Heart left ventricle (tissue), 13 donors: Measurements from ENCODE around the gene DIRAS1.

Experiments
- CTCF ChIP-seq, 12 donors: fragments of 200-600 bp; sonication (generic) in 4 of 12; IDR thresholded peaks; one replicate each; pipeline versions ENCODE4 v1.5.0 to v1.8.0; 2018 to 2022; ENCODE audit warnings: antibody characterized with exemption in 12 of 12, mild to moderate bottlenecking in 5 of 12
- POLR2A ChIP-seq, 2 donors: fragments of 450-650 bp; IDR thresholded peaks; one replicate each; pipeline ENCODE4 v1.6.1; 2017; ENCODE audit warnings: antibody characterized with exemption in 2 of 2, mild to moderate bottlenecking in 2 of 2, moderate library complexity in 2 of 2
- donor health status: ischemic (EF 13 %, LVEDD 7.1; RV severe dilation, severe dysfunction).
- donor health status: DM: no; HTN: yes; CAD: no.
- donor health status: DM: no; HTN: no; CAD: no.
- donor health status: ischemic (EF 25% LVEDD 6.9; RV normal size, moderate dysfunction).
- donor health status: ischemic (EF 25% LVEDD 5.7; RV mildly dilated, moderate dysfunction).
- donor health status: ischemic (EF 35%, LVEDD 5.7; RV mildly dilated, moderate dysfunction).
- donor health status: nonischemic (EF 11% LVEDD 7.7; RV severe dilation, severe dysfunction).
- donor health status: DM: yes; HTN: yes; CAD: no.
- donor health status: PGD.
- donor health status: ischemic (EF 29% LVEDD 5.4; RV normal size, mild dysfunction).
- donor health status: nonischemic (EF 23%, LVEDD 6.1; RV moderate dilation, normal function).

DNA sequence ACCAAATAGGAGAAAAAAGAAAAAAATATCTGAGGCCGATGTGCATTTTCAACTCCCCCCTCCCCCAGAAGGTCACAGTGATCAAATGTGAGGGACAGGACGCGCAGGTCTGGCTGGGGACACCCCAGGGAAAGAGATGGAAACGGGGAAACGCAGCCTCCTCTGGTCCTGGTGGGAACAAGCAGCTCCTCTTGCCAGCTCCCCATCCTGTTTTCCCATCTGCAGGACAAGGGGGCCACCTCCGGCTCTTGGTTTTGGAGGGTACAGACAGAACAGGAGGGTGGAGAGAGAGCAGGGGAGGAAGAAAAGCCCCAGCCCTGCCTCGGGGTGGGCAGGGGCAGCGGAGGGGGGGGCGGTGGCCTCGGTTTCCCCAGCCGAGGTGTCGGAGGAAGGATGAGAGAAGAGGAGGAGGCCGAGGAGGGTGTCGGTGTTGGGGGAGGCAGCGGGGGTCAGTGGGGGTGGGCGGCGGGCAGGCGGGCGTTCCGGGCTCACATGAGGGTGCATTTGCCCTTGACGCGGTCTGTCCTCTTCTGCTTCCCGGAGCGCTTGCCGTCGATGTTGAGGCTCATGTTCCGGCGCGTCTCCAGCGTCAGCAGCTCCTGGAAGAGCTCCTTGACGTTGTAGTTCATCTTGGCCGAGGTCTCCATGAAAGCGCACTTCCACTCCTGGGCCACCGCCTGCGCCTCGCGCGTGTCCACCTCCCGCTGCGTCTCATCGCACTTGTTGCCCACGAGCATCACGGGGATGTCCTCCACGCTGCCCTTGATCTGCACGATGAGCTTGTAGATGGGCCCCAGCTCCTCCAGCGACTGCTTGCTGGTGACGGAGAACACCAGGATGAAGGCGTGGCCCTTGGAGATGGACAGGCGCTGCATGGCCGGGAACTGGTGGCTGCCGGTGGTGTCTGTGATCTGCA, 4.2 kb downstream of the DIRAS1 start:
- no peak for TF ChIP-seq CTCF (IDR thresholded peaks at IDR 0.05)
- no peak for TF ChIP-seq POLR2A (IDR thresholded peaks at IDR 0.05)
